ENCODE results near the gene HHEX. TPM values are rescaled to one million over a fixed set of nuclear protein-coding genes. Genes with fewer than 3 reads are reported as not detected.

Gene HHEX
- total and polyA plus RNA-seq, 4 donors, result 16.2 to 42.2 (median 34.2) TPM

DNA sequence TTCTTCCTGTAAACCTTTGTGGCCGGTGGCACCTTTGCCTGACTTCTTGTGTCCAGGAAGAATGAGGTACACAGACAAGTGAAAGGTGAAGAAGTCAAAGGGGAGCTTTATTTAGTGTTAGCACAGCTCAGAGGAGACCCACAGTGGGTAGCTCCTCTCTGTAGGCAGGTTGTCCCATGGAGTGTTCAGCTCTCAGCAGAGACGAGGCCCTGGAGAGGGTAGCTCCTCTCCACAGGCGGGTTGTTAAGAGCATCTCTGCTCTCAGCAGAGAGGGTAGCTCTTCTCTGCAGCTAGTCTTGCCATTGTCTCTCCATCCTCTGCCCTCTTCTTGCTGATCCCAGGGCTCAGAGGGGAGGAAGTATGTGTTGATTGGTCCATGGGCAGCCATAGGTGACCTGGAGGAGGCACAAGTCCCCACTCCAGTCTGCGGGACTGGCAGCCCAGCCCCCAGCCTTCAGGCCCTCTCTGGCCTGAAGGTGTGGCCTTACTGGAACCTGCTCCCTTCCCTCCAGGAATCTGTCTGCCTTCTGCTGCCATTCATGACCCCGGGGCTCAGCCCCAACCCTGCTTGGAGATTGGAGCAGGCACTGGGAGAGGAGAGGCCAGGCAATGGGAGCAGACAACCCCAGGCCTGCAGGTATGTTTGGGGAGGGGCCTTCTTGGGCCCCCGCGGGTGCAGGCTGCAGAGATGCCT is 24.5 kb downstream of the HHEX start:
- TF ChIP-seq RAD21 (IDR thresholded peaks at IDR 0.05) (no peak), HNF4G (IDR thresholded peaks at IDR 0.05) (no peak), EGR1 (IDR thresholded peaks at IDR 0.05; ENCODE audit: low read depth in 2 of 2) (no peak), JUND (IDR thresholded peaks at IDR 0.05) (no peak), FOXA2 (IDR thresholded peaks at IDR 0.05) (no peak), FOXA1 (IDR thresholded peaks at IDR 0.05) (no peak), HNF4A (conservative IDR thresholded peaks at IDR 0.05) (no peak), NR2F2 (IDR thresholded peaks at IDR 0.05) (no peak), TAF1 (conservative IDR thresholded peaks at IDR 0.05) (no peak)
- TF ChIP-seq, protein P1, sequence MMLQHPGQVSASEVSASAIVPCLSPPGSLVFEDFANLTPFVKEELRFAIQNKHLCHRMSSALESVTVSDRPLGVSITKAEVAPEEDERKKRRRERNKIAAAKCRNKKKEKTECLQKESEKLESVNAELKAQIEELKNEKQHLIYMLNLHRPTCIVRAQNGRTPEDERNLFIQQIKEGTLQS (IDR thresholded peaks at IDR 0.05), result no peak
- TF ChIP-seq, protein P2, sequence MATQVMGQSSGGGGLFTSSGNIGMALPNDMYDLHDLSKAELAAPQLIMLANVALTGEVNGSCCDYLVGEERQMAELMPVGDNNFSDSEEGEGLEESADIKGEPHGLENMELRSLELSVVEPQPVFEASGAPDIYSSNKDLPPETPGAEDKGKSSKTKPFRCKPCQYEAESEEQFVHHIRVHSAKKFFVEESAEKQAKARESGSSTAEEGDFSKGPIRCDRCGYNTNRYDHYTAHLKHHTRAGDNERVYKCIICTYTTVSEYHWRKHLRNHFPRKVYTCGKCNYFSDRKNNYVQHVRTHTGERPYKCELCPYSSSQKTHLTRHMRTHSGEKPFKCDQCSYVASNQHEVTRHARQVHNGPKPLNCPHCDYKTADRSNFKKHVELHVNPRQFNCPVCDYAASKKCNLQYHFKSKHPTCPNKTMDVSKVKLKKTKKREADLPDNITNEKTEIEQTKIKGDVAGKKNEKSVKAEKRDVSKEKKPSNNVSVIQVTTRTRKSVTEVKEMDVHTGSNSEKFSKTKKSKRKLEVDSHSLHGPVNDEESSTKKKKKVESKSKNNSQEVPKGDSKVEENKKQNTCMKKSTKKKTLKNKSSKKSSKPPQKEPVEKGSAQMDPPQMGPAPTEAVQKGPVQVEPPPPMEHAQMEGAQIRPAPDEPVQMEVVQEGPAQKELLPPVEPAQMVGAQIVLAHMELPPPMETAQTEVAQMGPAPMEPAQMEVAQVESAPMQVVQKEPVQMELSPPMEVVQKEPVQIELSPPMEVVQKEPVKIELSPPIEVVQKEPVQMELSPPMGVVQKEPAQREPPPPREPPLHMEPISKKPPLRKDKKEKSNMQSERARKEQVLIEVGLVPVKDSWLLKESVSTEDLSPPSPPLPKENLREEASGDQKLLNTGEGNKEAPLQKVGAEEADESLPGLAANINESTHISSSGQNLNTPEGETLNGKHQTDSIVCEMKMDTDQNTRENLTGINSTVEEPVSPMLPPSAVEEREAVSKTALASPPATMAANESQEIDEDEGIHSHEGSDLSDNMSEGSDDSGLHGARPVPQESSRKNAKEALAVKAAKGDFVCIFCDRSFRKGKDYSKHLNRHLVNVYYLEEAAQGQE (IDR thresholded peaks at IDR 0.05), result no peak
- TF ChIP-seq, protein P3, sequence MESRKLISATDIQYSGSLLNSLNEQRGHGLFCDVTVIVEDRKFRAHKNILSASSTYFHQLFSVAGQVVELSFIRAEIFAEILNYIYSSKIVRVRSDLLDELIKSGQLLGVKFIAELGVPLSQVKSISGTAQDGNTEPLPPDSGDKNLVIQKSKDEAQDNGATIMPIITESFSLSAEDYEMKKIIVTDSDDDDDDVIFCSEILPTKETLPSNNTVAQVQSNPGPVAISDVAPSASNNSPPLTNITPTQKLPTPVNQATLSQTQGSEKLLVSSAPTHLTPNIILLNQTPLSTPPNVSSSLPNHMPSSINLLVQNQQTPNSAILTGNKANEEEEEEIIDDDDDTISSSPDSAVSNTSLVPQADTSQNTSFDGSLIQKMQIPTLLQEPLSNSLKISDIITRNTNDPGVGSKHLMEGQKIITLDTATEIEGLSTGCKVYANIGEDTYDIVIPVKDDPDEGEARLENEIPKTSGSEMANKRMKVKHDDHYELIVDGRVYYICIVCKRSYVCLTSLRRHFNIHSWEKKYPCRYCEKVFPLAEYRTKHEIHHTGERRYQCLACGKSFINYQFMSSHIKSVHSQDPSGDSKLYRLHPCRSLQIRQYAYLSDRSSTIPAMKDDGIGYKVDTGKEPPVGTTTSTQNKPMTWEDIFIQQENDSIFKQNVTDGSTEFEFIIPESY (IDR thresholded peaks at IDR 0.05), result no peak
- Histone ChIP-seq H3K27me3 (ENCODE audit: control insufficient read depth in 4 of 4, insufficient read depth in 4 of 4, low read length in 3 of 4) (no peaks in the 10 kb centered on the region), H3K4me3 (ENCODE audit: low read depth in 1 of 3, low read length in 3 of 3) (no peak overlapping the region), H3K9me3 (ENCODE audit: control insufficient read depth in 4 of 4, low read length in 3 of 4) (no peaks in the 10 kb centered on the region), H3K36me3 (ENCODE audit: control insufficient read depth in 4 of 4, insufficient read depth in 3 of 4, low read depth in 1 of 4, low read length in 3 of 4) (no peaks in the 10 kb centered on the region), H3K4me1 (ENCODE audit: control insufficient read depth in 4 of 4, insufficient read depth in 4 of 4, low read length in 3 of 4) (peaks cover 0 to 14% (median 6%) of the 10 kb centered on the region in 4 donors), H3K9ac (ENCODE audit: low read depth in 1 of 2, low read length in 2 of 2) (no peak overlapping the region), H3K27ac (ENCODE audit: low read depth in 1 of 2, low read length in 2 of 2) (no peak overlapping the region)
- 92% methylated on average over 7 of the region's 7 CpGs for WGBS
- DNase-seq (ENCODE audit: low spot score), result no peak

DNA sequence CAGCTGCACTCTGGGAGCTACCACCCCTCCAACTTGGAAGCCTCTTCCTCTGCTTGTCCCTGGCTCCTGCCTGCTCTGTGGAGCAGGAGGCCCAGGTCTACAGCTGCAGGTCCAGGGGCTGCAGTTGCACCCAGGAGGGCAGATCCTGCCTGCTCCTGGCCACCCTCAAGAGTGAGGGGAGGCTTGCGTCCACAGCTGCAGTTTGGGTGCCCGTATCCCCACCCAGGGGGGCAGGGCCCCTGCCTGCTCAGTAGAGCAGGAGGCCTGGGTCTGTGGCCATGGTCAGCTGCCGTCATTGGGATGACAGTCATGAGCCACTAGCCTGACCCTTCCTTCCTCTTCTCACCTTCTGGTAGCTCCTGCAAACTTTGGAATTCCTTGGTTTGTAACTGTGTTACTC is 25.1 kb downstream of the HHEX start:
- TF ChIP-seq HNF4G (IDR thresholded peaks at IDR 0.05) (no peak), NR2F2 (IDR thresholded peaks at IDR 0.05) (no peak), RXRA (IDR thresholded peaks at IDR 0.05) (no peak), SP1 (IDR thresholded peaks at IDR 0.05) (no peak), HNF4A (conservative IDR thresholded peaks at IDR 0.05) (no peak), RAD21 (IDR thresholded peaks at IDR 0.05) (no peak), EGR1 (IDR thresholded peaks at IDR 0.05; ENCODE audit: low read depth in 2 of 2) (no peak), FOXA2 (IDR thresholded peaks at IDR 0.05) (no peak), YY1 (IDR thresholded peaks at IDR 0.05) (no peak), GABPA (IDR thresholded peaks at IDR 0.05 in 1 of 2, conservative IDR thresholded peaks at IDR 0.05 in 1 of 2) (no peak), FOXA1 (IDR thresholded peaks at IDR 0.05) (no peak)
- TF ChIP-seq, protein P1 (IDR thresholded peaks at IDR 0.05), result no peak
- TF ChIP-seq, protein P2 (IDR thresholded peaks at IDR 0.05), result no peak
- TF ChIP-seq, protein P3 (IDR thresholded peaks at IDR 0.05), result no peak
- TF ChIP-seq, protein P4, sequence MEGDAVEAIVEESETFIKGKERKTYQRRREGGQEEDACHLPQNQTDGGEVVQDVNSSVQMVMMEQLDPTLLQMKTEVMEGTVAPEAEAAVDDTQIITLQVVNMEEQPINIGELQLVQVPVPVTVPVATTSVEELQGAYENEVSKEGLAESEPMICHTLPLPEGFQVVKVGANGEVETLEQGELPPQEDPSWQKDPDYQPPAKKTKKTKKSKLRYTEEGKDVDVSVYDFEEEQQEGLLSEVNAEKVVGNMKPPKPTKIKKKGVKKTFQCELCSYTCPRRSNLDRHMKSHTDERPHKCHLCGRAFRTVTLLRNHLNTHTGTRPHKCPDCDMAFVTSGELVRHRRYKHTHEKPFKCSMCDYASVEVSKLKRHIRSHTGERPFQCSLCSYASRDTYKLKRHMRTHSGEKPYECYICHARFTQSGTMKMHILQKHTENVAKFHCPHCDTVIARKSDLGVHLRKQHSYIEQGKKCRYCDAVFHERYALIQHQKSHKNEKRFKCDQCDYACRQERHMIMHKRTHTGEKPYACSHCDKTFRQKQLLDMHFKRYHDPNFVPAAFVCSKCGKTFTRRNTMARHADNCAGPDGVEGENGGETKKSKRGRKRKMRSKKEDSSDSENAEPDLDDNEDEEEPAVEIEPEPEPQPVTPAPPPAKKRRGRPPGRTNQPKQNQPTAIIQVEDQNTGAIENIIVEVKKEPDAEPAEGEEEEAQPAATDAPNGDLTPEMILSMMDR (IDR thresholded peaks at IDR 0.05; ENCODE audit: low read depth, low read length, missing input control), result no peak
- WGBS, result 98% methylated on average over 3 of the region's 3 CpGs
- DNase-seq (ENCODE audit: low spot score), result no peak

More for the DNA sequence above, 25.1 kb downstream of the HHEX start:
- Histone ChIP-seq H3K36me3 (ENCODE audit: control insufficient read depth in 4 of 4, insufficient read depth in 3 of 4, low read depth in 1 of 4, low read length in 3 of 4) (no peaks in the 10 kb centered on the region), H3K4me1 (ENCODE audit: control insufficient read depth in 4 of 4, insufficient read depth in 4 of 4, low read length in 3 of 4) (peaks cover 0 to 14% (median 6%) of the 10 kb centered on the region in 4 donors), H3K9ac (ENCODE audit: low read depth in 1 of 2, low read length in 2 of 2) (no peak overlapping the region), H3K27me3 (ENCODE audit: control insufficient read depth in 4 of 4, insufficient read depth in 4 of 4, low read length in 3 of 4) (no peaks in the 10 kb centered on the region), H3K4me3 (ENCODE audit: low read depth in 1 of 3, low read length in 3 of 3) (no peak overlapping the region), H3K27ac (ENCODE audit: low read depth in 1 of 2, low read length in 2 of 2) (no peak overlapping the region), H3K9me3 (ENCODE audit: control insufficient read depth in 4 of 4, low read length in 3 of 4) (no peaks in the 10 kb centered on the region)
